Measurements from ENCODE around the gene KCNH4. TPM values are rescaled to one million over a fixed set of nuclear protein-coding genes. Genes with fewer than 3 reads are reported as not detected.

The KCNH4 gene
- total and polyA plus RNA-seq, 5 experiments from 2014 or later = 0.11 to 0.18 TPM; not detected in 3

GRCh38 chr17:42118545-42118944 lies 62.4 kb downstream of the KCNH4 start:
- H3K27ac Mint-ChIP-seq = peak overlapping the region in 6 of 10 donors; percentile 28 to 82 (median 63)
- ATAC-seq (peak in 1 of 2 donors; percentile 38), DNase-seq (peak in 6 of 10 donors; percentile 25 to 53 (median 38))
- no peaks in the 10 kb centered on the region for H3K9me3 Mint-ChIP-seq
- peak overlapping the region in 9 of 10 donors; percentile 44 to 77 (median 70) for H3K4me3 Mint-ChIP-seq
- H3K27me3 Mint-ChIP-seq = no peaks in the 10 kb centered on the region
- POLR2A ChIA-PET = interaction anchor here (0.6 to 3.2 kb wide), 2 partner anchors 43 to 93 kb away, joined by 3 to 14 read pairs; no protein-coding TSS in a partner anchor
- peaks cover 5 to 20% (median 6%) of the 10 kb centered on the region in 3 donors for H3K36me3 Mint-ChIP-seq
- peaks cover 14 to 46% (median 38%) of the 10 kb centered on the region in 4 donors for H3K4me1 Mint-ChIP-seq

- H3K4me3 Mint-ChIP-seq = peak overlapping the region in 4 of 10 donors; percentile 19 to 77 (median 72)
- POLR2A ChIA-PET = interaction anchor here (0.6 to 3.2 kb wide), 3 partner anchors 44 to 92 kb away, joined by 3 to 14 read pairs (median 8); no protein-coding TSS in a partner anchor
- H3K9me3 Mint-ChIP-seq = no peaks in the 10 kb centered on the region
- ATAC-seq (no peak), DNase-seq (no peak)
- peak overlapping the region in 1 of 10 donors; percentile 58 for H3K27ac Mint-ChIP-seq
- H3K36me3 Mint-ChIP-seq = peaks cover 5 to 20% (median 6%) of the 10 kb centered on the region in 3 donors
- H3K4me1 Mint-ChIP-seq = peaks cover 14 to 49% (median 39%) of the 10 kb centered on the region in 4 donors
- H3K27me3 Mint-ChIP-seq = no peaks in the 10 kb centered on the region
Observed at GRCh38 chr17:42118126-42118510, 62.8 kb downstream of the KCNH4 start.

- DNase-seq (no peak), ATAC-seq (no peak)
- Mint-ChIP-seq H3K27ac (no peak overlapping the region), H3K27me3 (no peaks in the 10 kb centered on the region), H3K4me1 (peaks cover 15 to 53% (median 45%) of the 10 kb centered on the region in 4 donors), H3K9me3 (no peaks in the 10 kb centered on the region), H3K4me3 (no peak overlapping the region), H3K36me3 (peaks cover 5 to 20% (median 6%) of the 10 kb centered on the region in 3 donors)
- POLR2A ChIA-PET = interaction anchor here (0.5 to 2.7 kb wide), 3 partner anchors 39 to 50 kb away, joined by 3 to 8 read pairs (median 3); no protein-coding TSS in a partner anchor
Observed at GRCh38 chr17:42117397-42118125, 63.4 kb downstream of the KCNH4 start.

GRCh38 chr17:42116705-42117396 lies 64.1 kb downstream of the KCNH4 start:
- ATAC-seq (peak; percentile 34), DNase-seq (peak; percentile 67 to 92 (median 82))
- no peaks in the 10 kb centered on the region for H3K27me3 Mint-ChIP-seq
- peak overlapping the region in 9 of 10 donors; percentile 2 to 89 (median 63) for H3K27ac Mint-ChIP-seq
- peaks cover 18 to 57% (median 50%) of the 10 kb centered on the region in 4 donors for H3K4me1 Mint-ChIP-seq
- POLR2A ChIA-PET = interaction anchor here (2.7 kb wide), 1 partner anchor 49 kb away, joined by 8 read pairs; no protein-coding TSS in a partner anchor
- H3K36me3 Mint-ChIP-seq = peaks cover 5 to 20% (median 6%) of the 10 kb centered on the region in 3 donors
- H3K4me3 Mint-ChIP-seq = peak overlapping the region in 2 of 10 donors; percentile 47 to 65
- no peaks in the 10 kb centered on the region for H3K9me3 Mint-ChIP-seq

- POLR2A ChIA-PET = interaction anchor here (0.6 to 8.1 kb wide), 5 partner anchors 13 to 200 kb away, joined by 3 to 83 read pairs (median 8); partner anchors contain the start of genes CNP, DNAJC7 and NKIRAS2
- peak overlapping the region in 6 of 10 donors; percentile 48 to 82 (median 72) for H3K27ac Mint-ChIP-seq
- peaks cover 25 to 62% (median 55%) of the 10 kb centered on the region in 4 donors for H3K4me1 Mint-ChIP-seq
- no peaks in the 10 kb centered on the region for H3K9me3 Mint-ChIP-seq
- DNase-seq (no peak), ATAC-seq (no peak)
- H3K27me3 Mint-ChIP-seq = no peaks in the 10 kb centered on the region
- peaks cover 5 to 29% (median 12%) of the 10 kb centered on the region in 3 donors for H3K36me3 Mint-ChIP-seq
- peak overlapping the region in 1 of 10 donors; percentile 20 for H3K4me3 Mint-ChIP-seq
Observed at GRCh38 chr17:42114118-42114517, 66.8 kb downstream of the KCNH4 start.

GRCh38 chr17:42113293-42114069 lies 67.5 kb downstream of the KCNH4 start:
- Mint-ChIP-seq H3K36me3 (peaks cover 5 to 28% (median 14%) of the 10 kb centered on the region in 3 donors), H3K9me3 (no peaks in the 10 kb centered on the region), H3K4me1 (peaks cover 22 to 62% (median 54%) of the 10 kb centered on the region in 4 donors), H3K27me3 (no peaks in the 10 kb centered on the region), H3K27ac (peak overlapping the region; percentile 51 to 100 (median 96)), H3K4me3 (peak overlapping the region in 1 of 10 donors; percentile 87)
- POLR2A ChIA-PET = interaction anchor here (0.7 to 8.1 kb wide), 10 partner anchors 12 to 175 kb away, joined by 3 to 83 read pairs (median 5); partner anchors contain the start of genes CNP, DNAJC7, NKIRAS2 and STAT5A
- ATAC-seq (no peak), DNase-seq (no peak)

- ATAC-seq = peak; percentile 88
- Mint-ChIP-seq H3K4me1 (peaks cover 22 to 67% (median 60%) of the 10 kb centered on the region in 4 donors), H3K27ac (peak within 1 kb of the TSS; percentile 93 to 100 (median 97)), H3K36me3 (peaks cover 5 to 36% (median 17%) of the 10 kb centered on the region in 3 donors), H3K27me3 (no peaks in the 10 kb centered on the region), H3K9me3 (no peaks in the 10 kb centered on the region), H3K4me3 (peak within 1 kb of the TSS; percentile 86 to 98 (median 93))
- DNase-seq = peak; percentile 56 to 87 (median 76)
- POLR2A ChIA-PET = interaction anchor here (0.6 to 8.1 kb wide), 19 partner anchors 8 to 424 kb away, joined by 3 to 83 read pairs (median 3); partner anchors contain the start of genes CNP, DNAJC7, EIF1 and GHDC
Observed at GRCh38 chr17:42112552-42113176, 68.3 kb downstream of the KCNH4 start, which contains the start of gene DHX58. Gene DHX58, minus strand, starts transcription at chr17:42112714. Its CDS starts 822 bp downstream, at chr17:42111892.

- H3K4me1 Mint-ChIP-seq = peaks cover 21 to 66% (median 61%) of the 10 kb centered on the region in 4 donors
Observed at GRCh38 chr17:42111871-42112551, 68.9 kb downstream of the KCNH4 start.

GRCh38 chr17:42111265-42111636 lies 69.7 kb downstream of the KCNH4 start:
- no peaks in the 10 kb centered on the region for H3K9me3 Mint-ChIP-seq
- H3K4me3 Mint-ChIP-seq = peak overlapping the region; percentile 50 to 98 (median 92)
- H3K36me3 Mint-ChIP-seq = peaks cover 0 to 29% (median 11%) of the 10 kb centered on the region in 3 donors
- peaks cover 19 to 65% (median 55%) of the 10 kb centered on the region in 4 donors for H3K4me1 Mint-ChIP-seq
- H3K27me3 Mint-ChIP-seq = no peaks in the 10 kb centered on the region
- peak overlapping the region; percentile 35 to 100 (median 90) for H3K27ac Mint-ChIP-seq
- DNase-seq (no peak), ATAC-seq (no peak)
- POLR2A ChIA-PET = interaction anchor here (0.5 to 8.1 kb wide), 10 partner anchors 10 to 723 kb away, joined by 3 to 83 read pairs (median 4); partner anchors contain the start of genes CNP, DNAJC7, HSPB9 and KAT2A

More at GRCh38 chr17:42111871-42112551, 68.9 kb downstream of the KCNH4 start:
- DNase-seq = peak in 3 of 10 donors; percentile 17 to 29 (median 19)
- Mint-ChIP-seq H3K9me3 (no peaks in the 10 kb centered on the region), H3K27ac (peak overlapping the region; percentile 93 to 100 (median 97)), H3K36me3 (peaks cover 5 to 34% (median 15%) of the 10 kb centered on the region in 3 donors), H3K27me3 (no peaks in the 10 kb centered on the region), H3K4me3 (peak overlapping the region; percentile 86 to 98 (median 93))
- ATAC-seq = peak in 1 of 2 donors; percentile 12
- POLR2A ChIA-PET = interaction anchor here (0.7 to 8.1 kb wide), 18 partner anchors 8 to 424 kb away, joined by 3 to 83 read pairs (median 4); partner anchors contain the start of genes CNP, DNAJC7, EIF1 and HSPB9

Data from naive thymus-derived CD8-positive, alpha-beta T cell (primary cell).